ENCODE data around the gene MSI2. TPM values are rescaled to one million over a fixed set of nuclear protein-coding genes. Genes with fewer than 3 reads are reported as not detected.

The MSI2 gene
- polyA plus RNA-seq, 1 experiment: 9.2 TPM

DNA sequence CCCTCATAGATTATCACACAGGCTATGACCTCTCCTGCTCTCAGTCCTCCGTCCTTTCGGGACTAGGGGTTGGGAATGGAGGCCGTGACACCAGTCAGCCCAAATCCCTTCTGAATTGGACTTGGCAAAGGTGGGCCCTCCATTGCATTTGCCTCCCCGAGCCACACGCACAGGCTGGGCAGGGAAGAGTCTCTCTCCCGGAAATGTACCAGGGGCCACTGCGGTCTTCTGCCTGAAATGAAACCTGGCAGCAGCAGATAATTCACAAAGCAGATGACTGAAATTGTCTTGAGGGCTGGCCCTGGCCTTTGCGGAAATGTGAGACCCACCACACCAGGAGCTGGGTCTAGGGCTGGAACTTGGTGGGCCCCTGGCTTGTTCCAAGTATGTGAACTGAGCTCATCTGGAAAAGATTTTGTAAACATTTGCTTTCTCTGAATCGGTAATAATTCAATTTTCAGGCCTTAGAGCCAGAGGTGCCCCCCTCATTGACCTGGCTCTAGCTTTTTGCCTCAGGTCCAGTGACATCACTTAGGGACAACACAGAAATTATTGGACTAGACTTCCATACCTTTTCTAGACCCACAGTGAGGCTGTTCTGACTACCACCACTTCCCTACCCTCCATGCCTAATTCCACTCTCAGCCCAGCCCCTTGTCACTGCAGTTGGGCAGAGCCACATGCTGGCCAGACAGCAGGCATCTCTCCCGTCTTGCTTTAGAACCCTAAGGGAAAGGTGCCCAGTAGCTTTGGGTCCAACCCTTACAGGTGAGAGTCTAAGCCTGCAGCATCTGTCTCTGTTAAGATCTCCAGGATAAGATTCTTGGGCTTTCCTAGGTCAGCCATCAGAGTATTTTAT lies 413.6 kb downstream of the MSI2 start:
- H3K4me3 ChIP-seq (ENCODE audit: low read depth, low read length): no peak overlapping the region
- DNase-seq (ENCODE audit: low read depth): no peak
- no peaks in the 10 kb centered on the region for H3K27me3 ChIP-seq (ENCODE audit: control insufficient read depth, insufficient read depth, low read length)
- no peaks in the 10 kb centered on the region for H3K36me3 ChIP-seq (ENCODE audit: control insufficient read depth, insufficient read depth, low read length)
- POLR2A ChIA-PET: no interaction called here
- CTCF ChIA-PET: interaction anchor here (3.0 to 4.7 kb wide), 2 partner anchors 70 to 427 kb away, joined by 59 to 74 read pairs; no protein-coding TSS in a partner anchor
- TF ChIP-seq, protein P1, sequence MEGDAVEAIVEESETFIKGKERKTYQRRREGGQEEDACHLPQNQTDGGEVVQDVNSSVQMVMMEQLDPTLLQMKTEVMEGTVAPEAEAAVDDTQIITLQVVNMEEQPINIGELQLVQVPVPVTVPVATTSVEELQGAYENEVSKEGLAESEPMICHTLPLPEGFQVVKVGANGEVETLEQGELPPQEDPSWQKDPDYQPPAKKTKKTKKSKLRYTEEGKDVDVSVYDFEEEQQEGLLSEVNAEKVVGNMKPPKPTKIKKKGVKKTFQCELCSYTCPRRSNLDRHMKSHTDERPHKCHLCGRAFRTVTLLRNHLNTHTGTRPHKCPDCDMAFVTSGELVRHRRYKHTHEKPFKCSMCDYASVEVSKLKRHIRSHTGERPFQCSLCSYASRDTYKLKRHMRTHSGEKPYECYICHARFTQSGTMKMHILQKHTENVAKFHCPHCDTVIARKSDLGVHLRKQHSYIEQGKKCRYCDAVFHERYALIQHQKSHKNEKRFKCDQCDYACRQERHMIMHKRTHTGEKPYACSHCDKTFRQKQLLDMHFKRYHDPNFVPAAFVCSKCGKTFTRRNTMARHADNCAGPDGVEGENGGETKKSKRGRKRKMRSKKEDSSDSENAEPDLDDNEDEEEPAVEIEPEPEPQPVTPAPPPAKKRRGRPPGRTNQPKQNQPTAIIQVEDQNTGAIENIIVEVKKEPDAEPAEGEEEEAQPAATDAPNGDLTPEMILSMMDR (IDR thresholded peaks at IDR 0.05; ENCODE audit: insufficient read depth, low read depth, low read length): no peak

DNA sequence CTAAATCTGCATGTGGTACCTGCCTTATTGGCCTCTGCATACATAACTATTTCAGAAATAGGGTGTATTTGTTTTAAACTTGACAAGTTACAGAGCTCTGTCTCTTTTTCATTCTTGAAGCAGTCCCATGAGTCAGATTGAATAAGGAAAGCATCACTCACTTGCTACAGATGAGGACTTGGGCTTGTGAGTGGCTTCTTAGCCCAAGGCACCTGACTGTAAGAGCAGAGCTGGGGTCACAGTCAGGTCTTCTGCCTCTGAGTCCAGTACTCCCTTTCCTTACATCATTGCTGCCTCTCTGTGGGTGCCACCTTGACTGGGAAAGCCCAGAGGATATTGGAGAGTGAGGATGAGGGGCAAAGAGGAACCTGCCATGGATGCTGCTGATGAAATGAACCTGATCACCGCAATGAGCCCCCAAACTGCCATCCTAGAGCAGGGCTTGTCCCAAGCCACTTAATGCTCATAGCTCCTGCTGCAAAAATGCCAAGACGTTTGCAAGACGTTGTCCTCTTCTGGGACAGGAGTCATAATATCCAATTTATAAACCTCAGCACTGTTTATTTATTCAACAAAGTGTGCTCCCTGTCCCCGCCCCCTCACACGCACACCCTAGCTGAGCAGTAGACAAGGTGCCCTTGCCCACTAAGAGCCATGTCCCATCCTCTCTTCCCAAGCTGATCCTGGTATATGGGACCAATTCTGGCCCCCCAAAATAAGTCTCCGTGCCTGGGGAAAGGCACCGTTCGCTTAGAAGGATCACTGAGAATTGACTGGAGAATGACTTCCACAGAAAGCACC lies 414.6 kb downstream of the MSI2 start:
- ChIA-PET CTCF (interaction anchor here (0.6 to 4.7 kb wide), 50 partner anchors 9 to 551 kb away, joined by 3 to 74 read pairs (median 4); no protein-coding TSS in a partner anchor), POLR2A (no interaction called here)
- TF ChIP-seq, protein P1 (IDR thresholded peaks at IDR 0.05; ENCODE audit: insufficient read depth, low read depth, low read length): no peak

DNA sequence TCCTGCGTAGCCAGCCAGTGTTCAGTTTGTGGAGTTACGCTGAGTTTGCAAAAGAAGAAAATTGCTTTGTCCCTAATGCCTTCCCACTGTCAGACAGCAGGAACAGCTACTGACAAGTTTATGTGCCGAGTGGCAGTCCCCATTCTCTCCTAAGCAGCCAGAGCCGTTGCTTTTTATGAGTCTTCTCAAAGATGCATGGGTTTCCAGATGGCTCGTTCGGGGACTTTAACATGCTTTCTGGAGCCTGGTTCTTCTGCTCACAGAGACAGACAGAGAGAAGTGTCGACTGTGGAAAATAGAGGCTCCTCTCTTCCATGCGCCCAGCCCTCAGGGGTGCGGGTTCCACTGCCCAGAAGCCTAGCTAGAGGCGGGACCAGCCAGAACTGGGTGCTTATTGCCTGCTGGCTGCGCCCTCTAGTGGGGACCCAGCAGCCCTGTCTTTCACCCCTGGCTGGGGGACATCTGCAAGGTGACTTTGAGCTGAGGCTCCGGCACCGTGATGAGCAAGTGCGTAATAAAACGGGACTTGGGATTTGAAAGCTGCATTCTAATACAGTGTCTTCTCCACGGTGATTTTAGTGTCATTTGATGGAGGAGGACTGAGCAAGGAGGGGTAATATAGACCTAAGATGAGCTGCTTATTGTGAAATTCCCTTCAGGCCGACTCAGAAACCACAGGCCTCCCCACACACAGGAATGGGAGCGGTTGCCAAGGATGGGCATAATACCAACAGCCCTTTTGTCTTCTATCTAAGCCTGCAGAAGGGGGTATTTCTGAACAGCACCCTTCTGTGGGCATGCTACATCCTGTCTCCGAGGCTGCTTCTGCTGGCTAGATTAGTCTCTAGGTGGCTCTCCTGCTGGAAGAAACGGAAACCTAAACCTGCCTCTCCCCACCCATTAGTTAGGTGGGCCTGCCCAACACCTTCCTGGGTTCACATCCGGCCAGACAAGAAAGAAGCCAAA lies 415.6 kb downstream of the MSI2 start:
- H3K36me3 ChIP-seq (ENCODE audit: control insufficient read depth, insufficient read depth, low read length): no peaks in the 10 kb centered on the region
- peak; percentile 13 for DNase-seq (ENCODE audit: low read depth)
- POLR2A ChIA-PET: interaction anchor here (0.6 kb wide), 1 partner anchor 130 kb away, joined by 3 read pairs; no protein-coding TSS in a partner anchor
- TF ChIP-seq, protein P1 (IDR thresholded peaks at IDR 0.05; ENCODE audit: insufficient read depth, low read depth, low read length): peak; percentile 99
- CTCF ChIA-PET: interaction anchor here (0.5 to 4.7 kb wide), 59 partner anchors 8 to 551 kb away, joined by 3 to 74 read pairs (median 4); no protein-coding TSS in a partner anchor
- no peaks in the 10 kb centered on the region for H3K27me3 ChIP-seq (ENCODE audit: control insufficient read depth, insufficient read depth, low read length)
- H3K4me3 ChIP-seq (ENCODE audit: low read depth, low read length): no peak overlapping the region

More for the DNA sequence above, 414.6 kb downstream of the MSI2 start:
- H3K4me3 ChIP-seq (ENCODE audit: low read depth, low read length): no peak overlapping the region
- no peaks in the 10 kb centered on the region for H3K36me3 ChIP-seq (ENCODE audit: control insufficient read depth, insufficient read depth, low read length)
- H3K27me3 ChIP-seq (ENCODE audit: control insufficient read depth, insufficient read depth, low read length): no peaks in the 10 kb centered on the region
- DNase-seq (ENCODE audit: low read depth): no peak

DNA sequence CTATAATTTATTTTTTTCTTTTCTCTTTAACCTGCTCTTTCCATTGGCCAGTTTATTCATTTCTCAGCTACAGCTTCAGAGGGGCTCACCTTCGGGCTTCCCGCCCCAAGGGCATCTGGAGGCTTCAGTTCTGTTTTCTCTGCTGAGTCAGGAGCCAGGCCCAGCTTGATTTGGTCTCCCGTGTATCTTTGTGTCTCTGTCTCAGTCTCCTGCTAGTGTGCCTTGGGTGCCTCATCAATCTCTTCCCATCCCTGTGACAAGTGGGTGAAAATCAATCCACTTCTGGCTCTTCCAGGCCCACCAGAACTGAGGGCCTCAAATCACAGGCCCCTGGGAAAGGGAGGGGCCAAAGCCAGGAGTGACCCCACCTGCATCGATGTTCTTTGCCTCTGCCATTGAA lies 416.6 kb downstream of the MSI2 start:
- no peak for DNase-seq (ENCODE audit: low read depth)
- Histone ChIP-seq H3K4me3 (ENCODE audit: low read depth, low read length) (no peak overlapping the region), H3K27me3 (ENCODE audit: control insufficient read depth, insufficient read depth, low read length) (no peaks in the 10 kb centered on the region), H3K36me3 (ENCODE audit: control insufficient read depth, insufficient read depth, low read length) (no peaks in the 10 kb centered on the region)
- ChIA-PET POLR2A (no interaction called here), CTCF (interaction anchor here (1.1 to 4.7 kb wide), 12 partner anchors 10 to 430 kb away, joined by 3 to 74 read pairs (median 8); no protein-coding TSS in a partner anchor)
- TF ChIP-seq, protein P1 (IDR thresholded peaks at IDR 0.05; ENCODE audit: insufficient read depth, low read depth, low read length): no peak
